ENCODE data around the gene CLIC5.

The CLIC5 gene

GRCh38 chr6:45981046-45981445 lies 34.6 kb downstream of the CLIC5 start:
- no peaks in the 10 kb centered on the region for H3K9me3 ChIP-seq (ENCODE audit: control insufficient read depth in 2 of 2, low read length in 2 of 2)
- no peak overlapping the region for H3K27ac ChIP-seq (ENCODE audit: low read length)
- H3K27me3 ChIP-seq (ENCODE audit: control insufficient read depth in 1 of 2, insufficient read depth in 2 of 2, low read length in 2 of 2) = no peaks in the 10 kb centered on the region
- H3K4me1 ChIP-seq (ENCODE audit: control insufficient read depth, insufficient read depth, low read length) = no peaks in the 10 kb centered on the region
- no peaks in the 10 kb centered on the region for H3K36me3 ChIP-seq (ENCODE audit: control insufficient read depth in 2 of 2, insufficient read depth in 2 of 2, low read length in 2 of 2)
- H3K4me3 ChIP-seq (ENCODE audit: low read length in 2 of 2) = no peak overlapping the region
- no peak overlapping the region for H3K9ac ChIP-seq (ENCODE audit: low read length in 2 of 2)

- Histone ChIP-seq H3K27me3 (ENCODE audit: control insufficient read depth in 1 of 2, insufficient read depth in 2 of 2, low read length in 2 of 2) (no peaks in the 10 kb centered on the region), H3K36me3 (ENCODE audit: control insufficient read depth in 2 of 2, insufficient read depth in 2 of 2, low read length in 2 of 2) (no peaks in the 10 kb centered on the region), H3K4me1 (ENCODE audit: control insufficient read depth, insufficient read depth, low read length) (no peaks in the 10 kb centered on the region), H3K4me3 (ENCODE audit: low read length in 2 of 2) (no peak overlapping the region), H3K9ac (ENCODE audit: low read length in 2 of 2) (no peak overlapping the region), H3K27ac (ENCODE audit: low read length) (no peak overlapping the region), H3K9me3 (ENCODE audit: control insufficient read depth in 2 of 2, low read length in 2 of 2) (peaks cover 2 to 3% of the 10 kb centered on the region in 2 donors)
Observed at GRCh38 chr6:45979311-45979710, 36.3 kb downstream of the CLIC5 start.

- no peak overlapping the region for H3K4me3 ChIP-seq (ENCODE audit: low read length in 2 of 2)
- peaks cover 2 to 3% of the 10 kb centered on the region in 2 donors for H3K9me3 ChIP-seq (ENCODE audit: control insufficient read depth in 2 of 2, low read length in 2 of 2)
- H3K4me1 ChIP-seq (ENCODE audit: control insufficient read depth, insufficient read depth, low read length) = no peaks in the 10 kb centered on the region
- no peaks in the 10 kb centered on the region for H3K27me3 ChIP-seq (ENCODE audit: control insufficient read depth in 1 of 2, insufficient read depth in 2 of 2, low read length in 2 of 2)
- no peak overlapping the region for H3K9ac ChIP-seq (ENCODE audit: low read length in 2 of 2)
- H3K27ac ChIP-seq (ENCODE audit: low read length) = no peak overlapping the region
- no peaks in the 10 kb centered on the region for H3K36me3 ChIP-seq (ENCODE audit: control insufficient read depth in 2 of 2, insufficient read depth in 2 of 2, low read length in 2 of 2)
Observed at GRCh38 chr6:45974596-45974995, 41.1 kb downstream of the CLIC5 start.

GRCh38 chr6:45972795-45973503 lies 42.7 kb downstream of the CLIC5 start:
- no peaks in the 10 kb centered on the region for H3K4me1 ChIP-seq (ENCODE audit: control insufficient read depth, insufficient read depth, low read length)
- H3K9ac ChIP-seq (ENCODE audit: low read length in 2 of 2) = no peak overlapping the region
- peaks cover 2 to 3% of the 10 kb centered on the region in 2 donors for H3K9me3 ChIP-seq (ENCODE audit: control insufficient read depth in 2 of 2, low read length in 2 of 2)
- H3K27ac ChIP-seq (ENCODE audit: low read length) = no peak overlapping the region
- no peaks in the 10 kb centered on the region for H3K27me3 ChIP-seq (ENCODE audit: control insufficient read depth in 1 of 2, insufficient read depth in 2 of 2, low read length in 2 of 2)
- H3K4me3 ChIP-seq (ENCODE audit: low read length in 2 of 2) = no peak overlapping the region
- no peaks in the 10 kb centered on the region for H3K36me3 ChIP-seq (ENCODE audit: control insufficient read depth in 2 of 2, insufficient read depth in 2 of 2, low read length in 2 of 2)

- H3K27me3 ChIP-seq (ENCODE audit: control insufficient read depth in 1 of 2, insufficient read depth in 2 of 2, low read length in 2 of 2) = no peaks in the 10 kb centered on the region
- H3K9ac ChIP-seq (ENCODE audit: low read length in 2 of 2) = no peak overlapping the region
- no peaks in the 10 kb centered on the region for H3K4me1 ChIP-seq (ENCODE audit: control insufficient read depth, insufficient read depth, low read length)
- H3K9me3 ChIP-seq (ENCODE audit: control insufficient read depth in 2 of 2, low read length in 2 of 2) = peaks cover 2 to 3% of the 10 kb centered on the region in 2 donors
- H3K27ac ChIP-seq (ENCODE audit: low read length) = no peak overlapping the region
- no peak overlapping the region for H3K4me3 ChIP-seq (ENCODE audit: low read length in 2 of 2)
- H3K36me3 ChIP-seq (ENCODE audit: control insufficient read depth in 2 of 2, insufficient read depth in 2 of 2, low read length in 2 of 2) = no peaks in the 10 kb centered on the region
Observed at GRCh38 chr6:45971287-45971686, 44.4 kb downstream of the CLIC5 start.

- Histone ChIP-seq H3K36me3 (ENCODE audit: control insufficient read depth in 2 of 2, insufficient read depth in 2 of 2, low read length in 2 of 2) (no peaks in the 10 kb centered on the region), H3K4me1 (ENCODE audit: control insufficient read depth, insufficient read depth, low read length) (no peaks in the 10 kb centered on the region), H3K27me3 (ENCODE audit: control insufficient read depth in 1 of 2, insufficient read depth in 2 of 2, low read length in 2 of 2) (no peaks in the 10 kb centered on the region), H3K4me3 (ENCODE audit: low read length in 2 of 2) (no peak overlapping the region), H3K27ac (ENCODE audit: low read length) (no peak overlapping the region), H3K9me3 (ENCODE audit: control insufficient read depth in 2 of 2, low read length in 2 of 2) (peaks cover 0 to 2% of the 10 kb centered on the region in 2 donors), H3K9ac (ENCODE audit: low read length in 2 of 2) (no peak overlapping the region)
Observed at GRCh38 chr6:45970326-45970725, 45.3 kb downstream of the CLIC5 start.

- no peaks in the 10 kb centered on the region for H3K4me1 ChIP-seq (ENCODE audit: control insufficient read depth, insufficient read depth, low read length)
- peaks cover 0 to 2% of the 10 kb centered on the region in 2 donors for H3K9me3 ChIP-seq (ENCODE audit: control insufficient read depth in 2 of 2, low read length in 2 of 2)
- H3K27ac ChIP-seq (ENCODE audit: low read length) = no peak overlapping the region
- H3K36me3 ChIP-seq (ENCODE audit: control insufficient read depth in 2 of 2, insufficient read depth in 2 of 2, low read length in 2 of 2) = no peaks in the 10 kb centered on the region
- no peaks in the 10 kb centered on the region for H3K27me3 ChIP-seq (ENCODE audit: control insufficient read depth in 1 of 2, insufficient read depth in 2 of 2, low read length in 2 of 2)
- H3K4me3 ChIP-seq (ENCODE audit: low read length in 2 of 2) = no peak overlapping the region
- H3K9ac ChIP-seq (ENCODE audit: low read length in 2 of 2) = no peak overlapping the region
Observed at GRCh38 chr6:45969883-45970282, 45.8 kb downstream of the CLIC5 start.

- H3K36me3 ChIP-seq (ENCODE audit: control insufficient read depth in 2 of 2, insufficient read depth in 2 of 2, low read length in 2 of 2) = no peaks in the 10 kb centered on the region
- no peak overlapping the region for H3K9ac ChIP-seq (ENCODE audit: low read length in 2 of 2)
- H3K4me3 ChIP-seq (ENCODE audit: low read length in 2 of 2) = no peak overlapping the region
- H3K9me3 ChIP-seq (ENCODE audit: control insufficient read depth in 2 of 2, low read length in 2 of 2) = peaks cover 4% of the 10 kb centered on the region in 2 donors
- H3K4me1 ChIP-seq (ENCODE audit: control insufficient read depth, insufficient read depth, low read length) = no peaks in the 10 kb centered on the region
- H3K27ac ChIP-seq (ENCODE audit: low read length) = no peak overlapping the region
- no peaks in the 10 kb centered on the region for H3K27me3 ChIP-seq (ENCODE audit: control insufficient read depth in 1 of 2, insufficient read depth in 2 of 2, low read length in 2 of 2)
Observed at GRCh38 chr6:45969026-45969425, 46.6 kb downstream of the CLIC5 start.

- H3K27ac ChIP-seq (ENCODE audit: low read length) = no peak overlapping the region
Observed at GRCh38 chr6:45967363-45967762, 48.3 kb downstream of the CLIC5 start.

GRCh38 chr6:45966797-45967196 lies 48.9 kb downstream of the CLIC5 start:
- H3K27ac ChIP-seq (ENCODE audit: low read length) = no peak overlapping the region
- no peaks in the 10 kb centered on the region for H3K4me1 ChIP-seq (ENCODE audit: control insufficient read depth, insufficient read depth, low read length)
- no peak overlapping the region for H3K4me3 ChIP-seq (ENCODE audit: low read length in 2 of 2)
- H3K9ac ChIP-seq (ENCODE audit: low read length in 2 of 2) = no peak overlapping the region
- no peaks in the 10 kb centered on the region for H3K36me3 ChIP-seq (ENCODE audit: control insufficient read depth in 2 of 2, insufficient read depth in 2 of 2, low read length in 2 of 2)
- peaks cover 4% of the 10 kb centered on the region in 2 donors for H3K9me3 ChIP-seq (ENCODE audit: control insufficient read depth in 2 of 2, low read length in 2 of 2)
- H3K27me3 ChIP-seq (ENCODE audit: control insufficient read depth in 1 of 2, insufficient read depth in 2 of 2, low read length in 2 of 2) = no peaks in the 10 kb centered on the region

More at GRCh38 chr6:45967363-45967762, 48.3 kb downstream of the CLIC5 start:
- H3K36me3 ChIP-seq (ENCODE audit: control insufficient read depth in 2 of 2, insufficient read depth in 2 of 2, low read length in 2 of 2) = no peaks in the 10 kb centered on the region
- H3K9ac ChIP-seq (ENCODE audit: low read length in 2 of 2) = no peak overlapping the region
- no peaks in the 10 kb centered on the region for H3K27me3 ChIP-seq (ENCODE audit: control insufficient read depth in 1 of 2, insufficient read depth in 2 of 2, low read length in 2 of 2)
- H3K9me3 ChIP-seq (ENCODE audit: control insufficient read depth in 2 of 2, low read length in 2 of 2) = peaks cover 4% of the 10 kb centered on the region in 2 donors
- H3K4me3 ChIP-seq (ENCODE audit: low read length in 2 of 2) = no peak overlapping the region
- H3K4me1 ChIP-seq (ENCODE audit: control insufficient read depth, insufficient read depth, low read length) = no peaks in the 10 kb centered on the region

- Histone ChIP-seq H3K36me3 (ENCODE audit: control insufficient read depth in 2 of 2, insufficient read depth in 2 of 2, low read length in 2 of 2) (no peaks in the 10 kb centered on the region), H3K4me3 (ENCODE audit: low read length in 2 of 2) (no peak overlapping the region), H3K27me3 (ENCODE audit: control insufficient read depth in 1 of 2, insufficient read depth in 2 of 2, low read length in 2 of 2) (no peaks in the 10 kb centered on the region), H3K27ac (ENCODE audit: low read length) (no peak overlapping the region), H3K4me1 (ENCODE audit: control insufficient read depth, insufficient read depth, low read length) (no peaks in the 10 kb centered on the region), H3K9me3 (ENCODE audit: control insufficient read depth in 2 of 2, low read length in 2 of 2) (peaks cover 4% of the 10 kb centered on the region in 2 donors), H3K9ac (ENCODE audit: low read length in 2 of 2) (no peak overlapping the region)
Observed at GRCh38 chr6:45966340-45966739, 49.3 kb downstream of the CLIC5 start.

Data from stomach smooth muscle (tissue), 2 donors.